RWPE1 (cell line): Measurements from ENCODE around the gene TNS1.

Source experiments
- CTCF ChIA-PET: fragments of 350-600 bp; sonication (Branson Sonifier 250); formaldehyde crosslinking; extraction: SDS; loops from one replicate; lab custom pipeline; 2021; lab: Yijun Ruan, JAX
- POLR2A ChIA-PET: fragments of 400-600 bp; formaldehyde crosslinking; extraction: SDS; loops from one replicate; lab custom pipeline; 2020; ENCODE audit warnings: antibody characterized with exemption; ENCODE audit not compliant: low non-redundant PET; lab: Yijun Ruan, JAX
- DNase-seq: peaks from one replicate; pipeline ENCODE4 v3.0.0; 2012; ENCODE audit warnings: low spot score
- H3K27ac ChIP-seq: fragments of 450-650 bp; 2 replicates; pipeline ENCODE4 v1.5.1; 2017
- CTCF ChIP-seq: fragments of 450-650 bp; conservative IDR thresholded peaks from 2 replicates; pipeline ENCODE4 v1.5.1; 2017; ENCODE audit warnings: low read depth, mild to moderate bottlenecking

Gene TNS1

GRCh38 chr2:217852555-217853211, 150.1 kb downstream of the TNS1 start:
- no peak for TF ChIP-seq CTCF
- ChIA-PET CTCF (no interaction called here), POLR2A (no interaction called here)
- DNase-seq = no peak
- H3K27ac ChIP-seq = peak overlapping the region; percentile 95

- ChIA-PET POLR2A (no interaction called here), CTCF (interaction anchor here (0.8 kb wide), 1 partner anchor 218 kb away, joined by 5 read pairs; the partner anchor contains the start of gene RUFY4)
- no peak for DNase-seq
- peak overlapping the region; percentile 95 for H3K27ac ChIP-seq
- no peak for TF ChIP-seq CTCF
Observed at GRCh38 chr2:217851191-217852020, 151.4 kb downstream of the TNS1 start.

- no peak for DNase-seq
- TF ChIP-seq CTCF = no peak
- H3K27ac ChIP-seq = peak overlapping the region; percentile 95
- CTCF ChIA-PET = interaction anchor here (0.5 to 0.9 kb wide), 3 partner anchors 61 to 961 kb away, joined by 3 to 4 read pairs (median 3); no protein-coding TSS in a partner anchor
- POLR2A ChIA-PET = no interaction called here
Observed at GRCh38 chr2:217849154-217849975, 153.4 kb downstream of the TNS1 start.

GRCh38 chr2:217848351-217848957, 154.3 kb downstream of the TNS1 start:
- POLR2A ChIA-PET = no interaction called here
- no peak for DNase-seq

GRCh38 chr2:217847552-217848350, 155.0 kb downstream of the TNS1 start:
- no peak for DNase-seq
- no peak for TF ChIP-seq CTCF
- ChIA-PET CTCF (interaction anchor here (0.9 kb wide), 1 partner anchor 62 kb away, joined by 3 read pairs; no protein-coding TSS in a partner anchor), POLR2A (no interaction called here)
- peak overlapping the region; percentile 95 for H3K27ac ChIP-seq

More at GRCh38 chr2:217848351-217848957, 154.3 kb downstream of the TNS1 start:
- TF ChIP-seq CTCF = no peak
- CTCF ChIA-PET = no interaction called here
- peak overlapping the region; percentile 95 for H3K27ac ChIP-seq
